Psoas muscle (tissue), 8 donors: Measurements from ENCODE around the gene CYP4V2. TPM values are rescaled to one million over a fixed set of nuclear protein-coding genes. Genes with fewer than 3 reads are reported as not detected.
A peak's percentile ranks its signal among the peaks of the same experiment; 100 is the strongest.

Experiments used
- ATAC-seq, 4 donors: fragments of 200-7000 bp; cut with Tn5 transposase; one replicate each; pipeline ENCODE4 v1.9.1; 2020; ENCODE audit warnings: moderate library complexity in 3 of 4, mild to moderate bottlenecking in 2 of 4
- DNase-seq, 2 donors: peaks; one replicate each; pipeline ENCODE4 v3.0.0-alpha.2; 2020
- H3K27ac ChIP-seq: fragments of 200-600 bp; one replicate; pipeline ENCODE4 v1.8.0; 2022
- H3K27me3 ChIP-seq, 3 donors: fragments of 200-600 bp in 1 of 3; one replicate each; pipeline versions ENCODE4 v1.6.1 to v1.8.0; 2013 to 2022; ENCODE audit warnings: low read length in 2 of 3, mild to moderate bottlenecking in 2 of 3, moderate library complexity in 1 of 3; ENCODE audit not compliant: insufficient read depth in 3 of 3
- H3K36me3 ChIP-seq, 2 donors: fragments of 200-600 bp in 1 of 2; one replicate each; pipeline versions ENCODE4 v1.6.1 to v1.8.0; 2013 to 2022; ENCODE audit warnings: low read depth in 1 of 2, mild to moderate bottlenecking in 1 of 2, moderate library complexity in 1 of 2; ENCODE audit not compliant: insufficient read depth in 1 of 2
- H3K4me1 ChIP-seq: fragments of 200-600 bp; one replicate; pipeline ENCODE4 v1.8.0; 2022
- H3K4me3 ChIP-seq: fragments of 200-600 bp; one replicate; pipeline ENCODE4 v1.8.0; 2022; ENCODE audit warnings: mild to moderate bottlenecking
- H3K9me3 ChIP-seq: fragments of 200-600 bp; one replicate; pipeline ENCODE4 v1.8.0; 2022
- WGBS, 3 donors: extraction: QIAGEN DNeasy Blood & Tissue Kit; methylation state at CpG; one replicate each; pipeline versions ENCODE4 v1.1.6 to v1.1.7; 2013; 5-methylcytosine and 5-hydroxymethylcytosine counted together
- intact Hi-C, 2 donors: fragments of 100-400 bp; cut with DNase I; formaldehyde crosslinking; loops; one replicate each; pipeline versions ENCODE4 v1.11.0 to v1.14.2; 2022
- polyA plus RNA-seq, 3 donors: library from polyadenylated mRNA; stranded (reverse); fragments of 200-250 nt; gene quantifications; one replicate each; pipeline ENCODE4 v1.2.3, GENCODE V29; 2013
- total RNA-seq, 4 donors: library from RNA; stranded (reverse); fragmentation: NEBNext Ultra II Directional in 2 of 4; extraction: Animal tissue kit (Norgen Biotek cat#: 25700) in 2 of 4; gene quantifications; one replicate each; pipeline versions ENCODE4 v1.2.1 to v1.2.4, GENCODE V29; 2021 to 2023
- TF ChIP-seq, protein P1 (sequence below): fragments of 200-600 bp; IDR thresholded peaks from one replicate; pipeline ENCODE4 v1.8.0; 2022; ENCODE audit warnings: antibody characterized with exemption
- donor health status: healthy with polysubstance abuse.
- donor health status: DM: no; HTN: no; CAD: no; lungs with moderate emphysema.
- donor health status: Bipolar disorder and iron deficiency.
- donor health status: healthy.
- donor health status: DM: yes; HTN: yes; CAD: no.
- donor health status: DM: no; HTN: no; CAD: no.
- donor health status: DM: no; HTN: no; CAD: no.
- donor health status: DM: yes; HTN: yes; CAD: no.

Gene CYP4V2
- total and polyA plus RNA-seq, 7 donors = 2.6 to 6.8 (median 5.0) TPM

DNA sequence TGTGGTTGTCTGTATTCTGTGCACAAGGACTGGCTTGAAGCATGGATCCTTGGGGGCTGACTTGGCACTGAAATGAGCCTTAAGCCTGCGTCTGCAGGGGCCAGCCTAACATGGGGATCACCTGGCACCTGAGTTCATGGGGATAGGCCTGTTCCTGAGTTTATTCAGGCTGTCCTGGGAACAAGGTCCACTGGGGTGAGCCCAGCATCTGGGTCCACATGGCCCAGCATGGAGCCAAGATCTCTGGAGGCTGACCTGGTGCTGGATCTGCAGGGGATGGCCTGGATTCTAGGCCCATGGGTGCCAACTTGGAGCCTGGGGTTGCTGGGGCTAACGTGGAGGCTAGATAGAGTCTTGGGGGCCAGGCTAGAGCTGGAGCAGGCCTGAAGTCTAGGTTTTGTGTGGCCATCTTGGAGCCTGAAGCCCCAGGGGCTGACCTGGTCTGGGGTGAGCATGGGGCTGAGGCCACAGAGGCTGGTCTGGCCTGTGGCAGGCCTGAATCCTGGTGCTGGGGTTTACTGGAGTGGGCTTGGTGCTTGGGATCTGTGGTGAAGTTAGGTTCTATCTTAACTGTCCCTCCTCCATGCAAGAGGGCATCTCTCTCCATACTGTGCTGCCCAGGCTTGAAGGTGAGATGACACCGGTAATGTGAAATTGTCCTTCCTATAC lies 35.3 kb downstream of the CYP4V2 start:
- 88 to 100% (median 93%) methylated on average over 3 of the region's 3 CpGs for WGBS, 3 donors
- intact Hi-C loops = no loop called here
- no peaks in the 10 kb centered on the region for H3K36me3 ChIP-seq

GRCh38 chr4:186227221-186227620 lies 35.9 kb downstream of the CYP4V2 start, which contains the start of gene KLKB1:
Gene KLKB1 (plus strand): TSS chr4:186227507. CDS start chr4:186228196, 689 bp downstream.
- TF ChIP-seq, protein P1, sequence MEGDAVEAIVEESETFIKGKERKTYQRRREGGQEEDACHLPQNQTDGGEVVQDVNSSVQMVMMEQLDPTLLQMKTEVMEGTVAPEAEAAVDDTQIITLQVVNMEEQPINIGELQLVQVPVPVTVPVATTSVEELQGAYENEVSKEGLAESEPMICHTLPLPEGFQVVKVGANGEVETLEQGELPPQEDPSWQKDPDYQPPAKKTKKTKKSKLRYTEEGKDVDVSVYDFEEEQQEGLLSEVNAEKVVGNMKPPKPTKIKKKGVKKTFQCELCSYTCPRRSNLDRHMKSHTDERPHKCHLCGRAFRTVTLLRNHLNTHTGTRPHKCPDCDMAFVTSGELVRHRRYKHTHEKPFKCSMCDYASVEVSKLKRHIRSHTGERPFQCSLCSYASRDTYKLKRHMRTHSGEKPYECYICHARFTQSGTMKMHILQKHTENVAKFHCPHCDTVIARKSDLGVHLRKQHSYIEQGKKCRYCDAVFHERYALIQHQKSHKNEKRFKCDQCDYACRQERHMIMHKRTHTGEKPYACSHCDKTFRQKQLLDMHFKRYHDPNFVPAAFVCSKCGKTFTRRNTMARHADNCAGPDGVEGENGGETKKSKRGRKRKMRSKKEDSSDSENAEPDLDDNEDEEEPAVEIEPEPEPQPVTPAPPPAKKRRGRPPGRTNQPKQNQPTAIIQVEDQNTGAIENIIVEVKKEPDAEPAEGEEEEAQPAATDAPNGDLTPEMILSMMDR = no peak
- Histone ChIP-seq H3K9me3 (no peaks in the 10 kb centered on the region), H3K27me3 (no peaks in the 10 kb centered on the region), H3K4me3 (peak within 1 kb of the TSS; percentile 4), H3K36me3 (peaks cover 0 to under 1% of the 10 kb centered on the region in 2 donors), H3K4me1 (no peaks in the 10 kb centered on the region), H3K27ac (no peak within 1 kb of the TSS)
- intact Hi-C loops = no loop called here
- WGBS, 3 donors = 48 to 56% (median 52%) methylated on average over 5 of the region's 5 CpGs
- DNase-seq (no peak), ATAC-seq (no peak)

More for the DNA sequence above, 35.3 kb downstream of the CYP4V2 start:
- DNase-seq (no peak), ATAC-seq (no peak)
- no peak overlapping the region for H3K27ac ChIP-seq
- H3K27me3 ChIP-seq = no peaks in the 10 kb centered on the region
- H3K4me1 ChIP-seq = no peaks in the 10 kb centered on the region
- TF ChIP-seq, protein P1 = no peak
- no peak overlapping the region for H3K4me3 ChIP-seq
- H3K9me3 ChIP-seq = no peaks in the 10 kb centered on the region

- no peak for ATAC-seq
- Histone ChIP-seq H3K4me3 (peak overlapping the region; percentile 4), H3K9me3 (no peaks in the 10 kb centered on the region), H3K36me3 (peaks cover 0 to 5% of the 10 kb centered on the region in 2 donors), H3K27ac (no peak overlapping the region), H3K4me1 (no peaks in the 10 kb centered on the region), H3K27me3 (no peaks in the 10 kb centered on the region)
- DNase-seq = no peak
- TF ChIP-seq, protein P1 = no peak
- intact Hi-C loops = no loop called here
- 30 to 43% (median 32%) methylated on average over 2 of the region's 2 CpGs for WGBS, 3 donors
Observed at GRCh38 chr4:186227744-186228513, 36.6 kb downstream of the CYP4V2 start.

DNA sequence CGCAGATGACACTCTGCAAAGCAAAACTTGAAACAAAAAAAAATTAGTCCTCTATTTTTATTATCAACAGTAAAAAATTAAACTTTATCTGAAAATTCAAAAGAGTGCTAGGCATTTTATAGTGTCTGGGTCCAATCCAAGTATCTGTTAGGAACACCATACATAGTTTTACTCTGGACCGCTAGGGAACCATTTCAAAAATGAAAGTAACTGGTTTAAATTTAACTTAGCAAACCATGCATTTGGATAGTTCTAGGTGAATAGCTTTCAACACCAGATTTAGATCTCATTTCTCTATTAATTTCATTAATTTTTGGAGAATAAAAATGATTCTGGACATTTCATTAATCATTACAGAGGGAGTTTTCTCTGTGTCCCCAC lies 37.1 kb downstream of the CYP4V2 start:
- WGBS, 3 donors = 70 to 76% (median 73%) methylated on average over 2 of the region's 2 CpGs
- DNase-seq = no peak
- intact Hi-C loops = no loop called here
- ATAC-seq = no peak
- H3K4me1 ChIP-seq = no peaks in the 10 kb centered on the region
- H3K27me3 ChIP-seq = no peaks in the 10 kb centered on the region
- H3K4me3 ChIP-seq = peak overlapping the region; percentile 4
- peaks cover 0 to 5% of the 10 kb centered on the region in 2 donors for H3K36me3 ChIP-seq
- no peaks in the 10 kb centered on the region for H3K9me3 ChIP-seq
- TF ChIP-seq, protein P1 = no peak
- H3K27ac ChIP-seq = no peak overlapping the region
